K562 (cell line): Measurements from ENCODE around the gene PRKG1. TPM values are rescaled to one million over a fixed set of nuclear protein-coding genes. Genes with fewer than 3 reads are reported as not detected.

Source experiments
- ATAC-seq: fragments of 200-7000 bp; cut with Tn5 transposase; 3 replicates; pipeline ENCODE4 v1.9.1; 2020; ENCODE audit warnings: moderate library complexity
- BruUV-seq: library from RNA; stranded (reverse); fragments of 400-500 nt; replicated peaks from 2 replicates; lab custom pipeline; 2021; lab: Mats Ljungman, UMichigan
- CTCF ChIA-PET: fragments of 300-600 bp; formaldehyde crosslinking; extraction: SDS; loops from one replicate; lab custom pipeline; 2021; ENCODE audit warnings: low intra/inter-chr PET ratio; lab: Yijun Ruan, JAX
- POLR2A ChIA-PET: fragments of 300-600, 350-650 bp; sonication (Branson Sonifier 250); formaldehyde crosslinking; extraction: SDS; loops from one replicate; lab custom pipeline; 2021; ENCODE audit warnings: antibody characterized with exemption, inconsistent platforms; lab: Yijun Ruan, JAX
- DNase-seq, 4 experiments: peaks; one replicate each; pipeline versions ENCODE4 v3.0.0 to v3.0.0-alpha.2; 2011 to 2018; ENCODE audit warnings: low spot score in 3 of 4, mixed read lengths in 3 of 4; ENCODE audit errors: extremely low read depth in 1 of 4
- FAIRE-seq: peaks from 2 replicates; lab custom pipeline; 2011; peaks lifted over from hg19 to GRCh38; lab: Jason Lieb, UNC
- H2AFZ ChIP-seq: 2 replicates; pipeline ENCODE4 v1.6.0; 2011; ENCODE audit warnings: low read depth, low read length, control low read depth, inconsistent platforms
- H3K27ac ChIP-seq: fragments of 200-600 bp; 3 replicates; pipeline ENCODE4 v1.8.0; 2011; ENCODE audit warnings: low read depth, mild to moderate bottlenecking, control low read depth, inconsistent platforms, low read length, moderate library complexity, mixed read lengths; ENCODE audit errors: extremely low read depth
- H3K27me3 ChIP-seq, 2 experiments: fragments of 300-600 bp in 1 of 2; 2 replicates in 1 of 2; 3 replicates in 1 of 2; pipeline versions ENCODE4 v1.6.0 to v1.8.0; 2011; ENCODE audit warnings: inconsistent platforms in 2 of 2, low read length in 2 of 2, mild to moderate bottlenecking in 1 of 2, mixed read lengths in 1 of 2, moderate library complexity in 1 of 2; ENCODE audit not compliant: control insufficient read depth in 2 of 2, insufficient read depth in 2 of 2
- H3K36me3 ChIP-seq: fragments of 300-600 bp; 3 replicates; pipeline ENCODE4 v1.8.0; 2011; ENCODE audit warnings: mild to moderate bottlenecking, low read length, inconsistent platforms; ENCODE audit not compliant: control insufficient read depth, insufficient read depth
- H3K4me1 ChIP-seq, 2 experiments: fragments of 200-600 bp in 1 of 2; replicated peaks in 1 of 2; 2 replicates in 1 of 2; 3 replicates in 1 of 2; pipeline versions ENCODE4 v1.5.1 to v1.8.0; 2011; ENCODE audit warnings: inconsistent platforms in 2 of 2, low read length in 2 of 2, mild to moderate bottlenecking in 1 of 2, mixed read lengths in 1 of 2, moderate library complexity in 1 of 2; ENCODE audit not compliant: control insufficient read depth in 2 of 2, insufficient read depth in 2 of 2
- H3K4me2 ChIP-seq: 2 replicates; pipeline ENCODE4 v1.6.1; 2011; ENCODE audit warnings: low read length, control low read depth, inconsistent platforms, mixed read lengths; ENCODE audit not compliant: insufficient read depth
- H3K4me3 ChIP-seq: fragments of 200-600 bp; sonication (generic), shearing (Covaris generic); 2 replicates; pipeline ENCODE4 v1.5.1; 2016; ENCODE audit warnings: control low read depth, inconsistent platforms
- H3K79me2 ChIP-seq: fragments of 200-600 bp; 3 replicates; pipeline ENCODE4 v1.8.0; 2011; ENCODE audit warnings: low read length, inconsistent platforms; ENCODE audit not compliant: control insufficient read depth, insufficient read depth
- H3K9ac ChIP-seq, 2 experiments: 2 replicates each; pipeline versions ENCODE4 v1.6.0 to v1.6.1; 2011; ENCODE audit warnings: low read depth in 2 of 2, low read length in 2 of 2, control low read depth in 1 of 2, inconsistent platforms in 1 of 2, mild to moderate bottlenecking in 1 of 2, mixed read lengths in 1 of 2; ENCODE audit not compliant: insufficient read depth in 1 of 2
- H3K9me1 ChIP-seq: one replicate; pipeline ENCODE4 v1.6.0; 2011; ENCODE audit warnings: inconsistent platforms, mild to moderate bottlenecking, low read length, moderate library complexity; ENCODE audit not compliant: control insufficient read depth, insufficient read depth
- H3K9me3 ChIP-seq: replicated peaks from 2 replicates; pipeline ENCODE4 v1.5.1; 2011; ENCODE audit warnings: low read depth, low read length, inconsistent platforms; ENCODE audit not compliant: control insufficient read depth, insufficient read depth
- H4K20me1 ChIP-seq: replicated peaks from 2 replicates; pipeline ENCODE4 v1.6.1; 2011; ENCODE audit warnings: low read length, inconsistent platforms, mixed read lengths; ENCODE audit not compliant: control insufficient read depth, insufficient read depth
- ARNT ChIP-seq, 2 experiments: fragments of 450-650 bp; IDR thresholded peaks; 2 replicates each; pipeline ENCODE4 v1.6.1; 2016; ENCODE audit warnings: mild to moderate bottlenecking in 1 of 2
- CREM ChIP-seq: IDR thresholded peaks from 2 replicates; pipeline ENCODE4 v1.6.1; 2014; ENCODE audit warnings: antibody characterized with exemption, low read depth
- HDAC2 ChIP-seq: fragments of 450-650 bp; IDR thresholded peaks from 2 replicates; pipeline ENCODE4 v1.6.1; 2016; ENCODE audit warnings: mild to moderate bottlenecking
- SLC30A9 ChIP-seq: fragments of 250-450 bp; sonication (Bioruptor Pico); IDR thresholded peaks from 2 replicates; pipeline ENCODE4 v1.8.0; 2022; ENCODE audit warnings: mild to moderate bottlenecking, moderate library complexity
- ZEB2 ChIP-seq: fragments of 450-650 bp; IDR thresholded peaks from 2 replicates; pipeline ENCODE4 v1.6.1; 2016
- ZFX ChIP-seq: sonication (generic); formaldehyde crosslinking; IDR thresholded peaks from 2 replicates; pipeline ENCODE4 v1.8.0; 2022; ENCODE audit warnings: mild to moderate bottlenecking, missing genetic modification reagents, moderate library complexity
- ZNF316 ChIP-seq: fragments of 450-650 bp; IDR thresholded peaks from 2 replicates; pipeline ENCODE4 v1.6.1; 2016
- ZNF354B ChIP-seq: fragments of 250-450 bp; sonication (Bioruptor Pico); IDR thresholded peaks from 2 replicates; pipeline ENCODE4 v1.4.0; 2020
- WGBS: fragments of 100-300 bp; shearing (Covaris generic); methylation state at CpG from one replicate; pipeline ENCODE4 v1.1.6; 2016; ENCODE audit warnings: low coverage, mixed read lengths; ENCODE audit not compliant: insufficient coverage; ENCODE audit errors: missing lambda C conversion rate; 5-methylcytosine and 5-hydroxymethylcytosine counted together
- in situ Hi-C: fragments of 300-500 bp; cut with MboI; formaldehyde crosslinking; loops from 4 replicates; pipeline ENCODE4 v1.15.0; 2018; ENCODE audit warnings: inconsistent platforms, mixed read lengths
- intact Hi-C: fragments of 100-400 bp; cut with micrococcal nuclease; formaldehyde crosslinking; loops from 2 replicates; pipeline ENCODE4 v1.14.2; 2022
- polyA plus RNA-seq, 8 experiments: library from polyadenylated mRNA; depleted of rRNA in 4 of 8; stranded (reverse) in 5 of 8; unstranded in 3 of 8; fragments of >200 nt; fragmentation: Nextera tagmentation in 2 of 8; fragmentation: Illumina TruSeq in 1 of 8; extraction: Ambion mirVana in 2 of 8; extraction: Trizol in 1 of 8; gene quantifications; 2 replicates each; pipeline versions ENCODE4 v1.2.1 to v1.2.3, GENCODE V29; 2011 to 2014; ENCODE audit warnings: inconsistent platforms in 1 of 8, missing spikeins in 1 of 8
- total RNA-seq, 7 experiments: library from RNA; depleted of rRNA in 6 of 7; stranded (reverse); fragments of >200 nt in 6 of 7; fragmentation: Illumina TruSeq in 2 of 7; extraction: Trizol in 2 of 7; gene quantifications; 2 replicates each; pipeline versions ENCODE4 v1.2.1 to v1.2.3, GENCODE V29; 2011 to 2021; ENCODE audit warnings: low replicate concordance in 1 of 7
- TF ChIP-seq, protein P1 (sequence below), 3 experiments: fragments of 200-800 bp in 1 of 3; sonication (Bioruptor generic) in 1 of 3; sonication (generic) in 1 of 3; formaldehyde crosslinking in 1 of 3; IDR thresholded peaks; 2 replicates each; pipeline versions ENCODE4 v1.6.1 to v1.8.0; 2016 to 2022; ENCODE audit warnings: mild to moderate bottlenecking in 2 of 3, missing compliant biosample characterization in 2 of 3, missing genetic modification characterization in 2 of 3, missing genetic modification reagents in 1 of 3
- TF ChIP-seq, protein P2 (sequence below): fragments of 250-450 bp; sonication (Bioruptor Pico); IDR thresholded peaks from 2 replicates; pipeline ENCODE4 v1.4.0; 2020; ENCODE audit warnings: mild to moderate bottlenecking

The PRKG1 gene
- total and polyA plus RNA-seq, 9 of the 15 experiments (the other 6 are each of a cell fraction or from before 2014, with no cell fraction given): 0.22 TPM; not detected in 8

DNA sequence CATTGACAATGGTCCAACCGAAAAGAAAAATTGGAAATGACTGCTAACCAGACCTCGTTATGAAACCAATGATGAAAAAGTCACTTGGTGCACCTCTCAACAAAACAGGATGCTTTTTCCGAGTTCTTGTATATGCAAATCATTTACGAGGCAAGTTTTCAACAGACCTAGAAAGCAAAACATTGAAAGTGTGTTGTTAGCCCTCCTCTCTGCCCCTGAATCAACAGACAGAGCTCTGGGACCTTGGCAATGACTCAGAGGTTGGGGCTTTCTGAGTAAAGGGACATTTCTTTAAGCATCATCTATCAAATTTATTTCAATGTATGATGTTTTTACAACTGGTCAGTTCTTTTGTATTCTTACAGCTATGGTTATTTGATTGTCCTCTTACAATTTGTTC lies 1223.5 kb downstream of the PRKG1 start:
- WGBS: 3% methylated on average over 4 of the region's 4 CpGs
- H3K4me2 ChIP-seq: no peak overlapping the region
- FAIRE-seq: no peak
- intact Hi-C loops: no loop called here
- ChIA-PET CTCF (no interaction called here), POLR2A (no interaction called here)
- no peak for TF ChIP-seq ZFX (CRISPR knock-in tag)
- TF ChIP-seq ZNF316: no peak
- no peak for TF ChIP-seq ZNF354B (CRISPR knock-in tag)
- no peak for TF ChIP-seq ZEB2
- TF ChIP-seq, protein P1, sequence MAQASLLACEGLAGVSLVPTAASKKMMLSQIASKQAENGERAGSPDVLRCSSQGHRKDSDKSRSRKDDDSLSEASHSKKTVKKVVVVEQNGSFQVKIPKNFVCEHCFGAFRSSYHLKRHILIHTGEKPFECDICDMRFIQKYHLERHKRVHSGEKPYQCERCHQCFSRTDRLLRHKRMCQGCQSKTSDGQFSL (CRISPR knock-in tag; IDR thresholded peaks at IDR 0.05): no peak
- TF ChIP-seq, protein P1 (tag; IDR thresholded peaks at IDR 0.05): no peak
- TF ChIP-seq, protein P2, sequence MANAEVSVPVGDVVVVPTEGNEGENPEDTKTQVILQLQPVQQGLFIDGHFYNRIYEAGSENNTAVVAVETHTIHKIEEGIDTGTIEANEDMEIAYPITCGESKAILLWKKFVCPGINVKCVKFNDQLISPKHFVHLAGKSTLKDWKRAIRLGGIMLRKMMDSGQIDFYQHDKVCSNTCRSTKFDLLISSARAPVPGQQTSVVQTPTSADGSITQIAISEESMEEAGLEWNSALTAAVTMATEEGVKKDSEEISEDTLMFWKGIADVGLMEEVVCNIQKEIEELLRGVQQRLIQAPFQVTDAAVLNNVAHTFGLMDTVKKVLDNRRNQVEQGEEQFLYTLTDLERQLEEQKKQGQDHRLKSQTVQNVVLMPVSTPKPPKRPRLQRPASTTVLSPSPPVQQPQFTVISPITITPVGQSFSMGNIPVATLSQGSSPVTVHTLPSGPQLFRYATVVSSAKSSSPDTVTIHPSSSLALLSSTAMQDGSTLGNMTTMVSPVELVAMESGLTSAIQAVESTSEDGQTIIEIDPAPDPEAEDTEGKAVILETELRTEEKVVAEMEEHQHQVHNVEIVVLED (CRISPR knock-in tag): no peak
- TF ChIP-seq HDAC2: no peak
- no peak for TF ChIP-seq SLC30A9
- no peak for TF ChIP-seq ARNT (IDR thresholded peaks at IDR 0.05)
- no peak for TF ChIP-seq CREM
- no peak overlapping the region for H3K9ac ChIP-seq
- no peaks in the 10 kb centered on the region for H3K4me1 ChIP-seq
- no peaks in the 10 kb centered on the region for H4K20me1 ChIP-seq
- BruUV-seq: no TSS peak
- H3K9me1 ChIP-seq: no peaks in the 10 kb centered on the region
- no peak overlapping the region for H3K27ac ChIP-seq
- no peak for ATAC-seq
- H3K36me3 ChIP-seq: no peaks in the 10 kb centered on the region
- H3K9me3 ChIP-seq: no peaks in the 10 kb centered on the region; the same call in none of the 2 replicates
- in situ Hi-C loops: no loop called here
- H2AFZ ChIP-seq: no peak overlapping the region
- no peak for DNase-seq
- no peaks in the 10 kb centered on the region for H3K79me2 ChIP-seq
- no peak overlapping the region for H3K4me3 ChIP-seq
- H3K27me3 ChIP-seq: no peaks in the 10 kb centered on the region
